Activated effector memory CD4-positive, alpha-beta T cell treated with Interleukin-2 at 50 U/mL for 16 hours (primary cell): ENCODE data around the gene TUBA1A.
"Not testable (repeated sequence)": the region's sequence is repeated elsewhere in the genome, so short reads cannot be mapped to it uniquely, and the experiment has no call there.

Experiments
- DNase-seq: peaks from one replicate; pipeline ENCODE4 v3.0.0-alpha.2; 2020

Gene TUBA1A

GRCh38 chr12:49146406-49146805 lies 42.5 kb downstream of the TUBA1A start:
- DNase-seq: no peak

GRCh38 chr12:49144384-49144783 lies 44.5 kb downstream of the TUBA1A start:
- DNase-seq: no peak

- DNase-seq: no peak
These were observed 49.9 kb downstream of the TUBA1A start for GRCh38 chr12:49138999-49139398.

- DNase-seq: no peak
These were observed 50.3 kb downstream of the TUBA1A start for GRCh38 chr12:49138587-49138986.

- DNase-seq: no peak
These were observed 51.4 kb downstream of the TUBA1A start for GRCh38 chr12:49137476-49137875.

- DNase-seq: not testable (repeated sequence)
These were observed 51.9 kb downstream of the TUBA1A start for GRCh38 chr12:49136997-49137396.
